Choroid plexus epithelial cell (primary cell): ENCODE results near the gene CEBPB.
"Not testable (repeated sequence)": the region's sequence is repeated elsewhere in the genome, so short reads cannot be mapped to it uniquely, and the experiment has no call there.

Experiments
- DNase-seq: peaks from one replicate; pipeline ENCODE4 v3.0.0-alpha.2; 2010; ENCODE audit warnings: low read depth
- H3K4me3 ChIP-seq: 2 replicates; pipeline ENCODE4 v1.5.1; 2011; ENCODE audit warnings: low read depth, mild to moderate bottlenecking, control low read depth, low read length, moderate library complexity
- TF ChIP-seq, protein P1 (sequence below): conservative IDR thresholded peaks from 2 replicates; pipeline ENCODE4 v1.5.1; 2011; ENCODE audit warnings: low read depth, mild to moderate bottlenecking, control low read depth, inconsistent platforms, low read length, moderate library complexity

Gene CEBPB

DNA sequence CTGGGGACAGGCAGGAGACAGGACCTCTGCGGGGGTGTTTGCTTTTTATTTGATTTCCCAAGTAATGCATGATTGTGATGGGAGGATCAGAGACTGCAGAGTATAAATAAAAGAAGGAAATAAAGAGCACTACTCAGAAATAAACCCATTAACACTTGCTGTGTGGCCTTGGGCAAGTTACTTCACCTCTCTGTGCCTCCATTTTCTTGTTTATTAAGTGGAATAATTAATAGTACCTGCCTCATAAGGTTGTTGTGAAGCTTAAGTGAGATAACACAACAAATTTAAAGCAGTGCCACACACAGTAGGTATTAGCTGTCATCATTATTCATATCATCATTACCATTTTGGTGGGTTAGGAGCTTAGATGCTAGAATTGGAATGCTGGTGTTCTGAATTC is 8.1 kb downstream of the CEBPB start:
- no peak for DNase-seq
- no peak overlapping the region for H3K4me3 ChIP-seq
- TF ChIP-seq, protein P1, sequence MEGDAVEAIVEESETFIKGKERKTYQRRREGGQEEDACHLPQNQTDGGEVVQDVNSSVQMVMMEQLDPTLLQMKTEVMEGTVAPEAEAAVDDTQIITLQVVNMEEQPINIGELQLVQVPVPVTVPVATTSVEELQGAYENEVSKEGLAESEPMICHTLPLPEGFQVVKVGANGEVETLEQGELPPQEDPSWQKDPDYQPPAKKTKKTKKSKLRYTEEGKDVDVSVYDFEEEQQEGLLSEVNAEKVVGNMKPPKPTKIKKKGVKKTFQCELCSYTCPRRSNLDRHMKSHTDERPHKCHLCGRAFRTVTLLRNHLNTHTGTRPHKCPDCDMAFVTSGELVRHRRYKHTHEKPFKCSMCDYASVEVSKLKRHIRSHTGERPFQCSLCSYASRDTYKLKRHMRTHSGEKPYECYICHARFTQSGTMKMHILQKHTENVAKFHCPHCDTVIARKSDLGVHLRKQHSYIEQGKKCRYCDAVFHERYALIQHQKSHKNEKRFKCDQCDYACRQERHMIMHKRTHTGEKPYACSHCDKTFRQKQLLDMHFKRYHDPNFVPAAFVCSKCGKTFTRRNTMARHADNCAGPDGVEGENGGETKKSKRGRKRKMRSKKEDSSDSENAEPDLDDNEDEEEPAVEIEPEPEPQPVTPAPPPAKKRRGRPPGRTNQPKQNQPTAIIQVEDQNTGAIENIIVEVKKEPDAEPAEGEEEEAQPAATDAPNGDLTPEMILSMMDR = no peak

DNA sequence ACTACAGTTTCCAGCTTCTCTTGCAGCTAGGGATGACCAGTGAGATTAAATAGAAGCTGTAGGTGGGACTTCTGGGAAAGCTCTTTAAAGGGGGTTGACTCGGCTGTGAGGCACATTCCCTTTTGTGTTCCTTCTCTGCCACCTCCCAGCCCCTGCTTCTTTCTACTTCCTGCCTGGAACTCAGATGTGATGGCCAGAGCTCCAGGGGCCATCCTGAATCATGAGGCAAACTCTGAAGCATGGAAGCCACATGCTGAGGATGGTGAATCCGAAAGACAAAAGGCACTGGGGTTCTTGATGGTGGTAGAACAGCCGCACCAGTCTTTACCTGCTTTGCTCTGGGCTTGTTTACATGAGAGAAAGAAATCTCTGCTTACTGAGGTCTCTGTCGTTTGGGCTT is 9.1 kb downstream of the CEBPB start:
- no peak for DNase-seq
- TF ChIP-seq, protein P1 = no peak
- no peak overlapping the region for H3K4me3 ChIP-seq

DNA sequence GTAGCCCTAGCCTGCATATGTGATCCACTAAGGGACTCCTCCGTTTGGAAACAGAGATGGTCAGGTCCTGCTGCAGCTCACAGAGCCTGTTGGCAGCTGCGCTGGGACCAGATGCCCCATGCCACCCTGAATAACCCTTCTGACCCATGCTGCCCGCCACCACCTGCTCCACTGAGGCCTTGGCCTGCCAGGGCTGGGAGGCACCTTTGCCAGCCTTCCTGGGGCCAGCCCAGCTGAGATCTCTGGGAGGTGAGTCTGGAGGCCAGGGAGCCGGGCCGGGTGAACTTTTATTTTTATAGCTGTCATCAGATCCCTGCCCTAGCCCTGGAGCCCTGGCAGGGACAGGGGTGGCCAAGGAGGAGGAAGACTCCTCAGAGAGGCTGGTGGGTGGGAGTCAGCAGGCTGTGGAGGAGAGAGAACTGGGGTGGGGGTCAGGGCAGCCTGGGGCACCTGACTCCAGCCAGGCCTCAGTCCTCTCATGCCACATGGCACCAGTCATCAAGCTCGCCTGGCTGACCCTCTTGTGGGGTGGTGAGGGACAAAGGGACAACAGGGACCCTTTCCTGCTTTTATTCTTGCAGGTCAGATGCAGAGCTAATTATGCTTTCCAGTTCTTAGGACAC is 10.0 kb downstream of the CEBPB start:
- no peak overlapping the region for H3K4me3 ChIP-seq
- DNase-seq = no peak
- TF ChIP-seq, protein P1 = no peak

DNA sequence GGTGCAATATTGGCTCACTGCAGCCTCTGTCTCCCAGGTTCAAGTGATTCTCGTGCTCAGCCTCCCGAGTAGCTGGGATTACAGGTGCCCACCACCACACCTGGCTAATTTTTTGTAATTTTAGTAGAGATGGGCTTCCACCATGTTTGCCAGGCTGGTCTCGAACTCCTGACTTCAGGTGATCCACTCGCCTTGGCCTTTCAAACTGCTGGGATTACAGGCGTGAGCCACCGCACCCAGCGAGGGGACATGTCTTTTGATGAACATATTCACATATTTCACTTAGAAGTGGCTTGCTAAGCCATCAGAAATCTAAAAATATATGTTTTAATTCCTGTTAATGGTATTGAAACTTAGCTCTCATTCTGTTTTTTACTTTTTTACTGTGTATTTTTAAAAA is 11.1 kb downstream of the CEBPB start:
- DNase-seq, H3K4me3 ChIP-seq: not testable (repeated sequence)

DNA sequence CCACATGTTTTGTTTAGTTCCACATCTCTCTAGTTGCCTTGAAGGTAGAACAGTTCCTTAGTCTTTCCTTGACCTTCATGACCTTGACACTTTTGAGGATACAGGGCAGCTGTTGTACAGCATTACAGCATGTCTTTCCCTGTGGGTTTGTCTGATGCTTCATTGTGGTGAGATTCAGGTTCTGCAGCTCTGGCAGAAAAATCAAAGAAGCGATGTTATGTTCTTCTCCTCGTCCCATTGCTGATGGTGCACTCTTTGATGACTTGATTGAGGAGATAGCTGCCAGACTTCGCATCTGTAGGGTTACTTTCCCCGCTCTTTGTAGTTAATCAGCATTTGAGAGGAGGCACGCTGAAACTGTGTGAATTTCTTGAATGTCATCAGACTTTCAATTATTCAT is 12.0 kb downstream of the CEBPB start:
- TF ChIP-seq, protein P1 = no peak
- DNase-seq = no peak

DNA sequence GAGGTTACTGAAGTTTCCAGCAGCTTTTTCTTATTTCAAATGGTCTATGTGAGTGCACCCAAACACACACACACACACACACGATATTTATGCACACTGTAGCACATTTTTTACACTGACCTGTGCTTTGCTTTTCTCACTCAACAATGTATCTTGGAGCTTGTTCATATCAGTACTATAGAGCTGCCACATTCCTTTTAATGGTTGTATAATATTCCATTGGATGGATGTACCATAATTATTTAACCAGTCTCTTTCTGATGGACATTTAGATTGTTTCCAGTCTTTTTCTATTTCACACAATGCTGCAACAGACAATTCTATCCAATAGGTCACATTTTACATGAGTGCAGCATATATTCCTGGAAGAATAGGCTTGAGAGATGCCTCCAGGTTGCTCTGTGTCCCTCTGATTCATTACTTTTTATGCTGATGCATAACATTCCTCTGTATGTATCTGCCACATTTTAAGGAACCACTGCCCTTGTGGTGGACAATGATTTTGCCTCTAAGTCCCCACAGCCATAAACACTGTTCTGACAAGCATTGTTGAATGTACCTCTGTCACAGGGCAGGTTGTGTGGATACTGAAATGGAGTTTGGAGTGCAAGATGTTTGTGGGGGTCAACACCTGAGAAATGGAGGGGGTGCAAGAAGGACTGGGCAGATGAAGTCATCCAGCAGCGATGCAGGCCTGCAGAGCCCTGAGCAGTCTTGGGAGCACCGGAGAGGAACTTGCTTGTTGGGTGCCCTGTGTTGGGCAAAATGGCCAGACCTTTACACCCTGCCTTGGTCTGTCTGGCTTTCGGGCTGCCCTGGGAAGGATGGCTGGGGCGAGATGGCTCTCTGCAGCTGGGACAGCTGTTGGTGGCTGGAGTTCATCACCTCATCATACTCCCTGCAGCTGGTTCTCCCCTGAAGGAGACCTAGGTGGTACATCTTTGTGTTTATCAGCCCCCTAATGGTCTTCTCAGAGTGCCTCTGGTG is 13.6 kb downstream of the CEBPB start:
- TF ChIP-seq, protein P1 = no peak
- H3K4me3 ChIP-seq = no peak overlapping the region
- DNase-seq = no peak

More for the DNA sequence above, 12.0 kb downstream of the CEBPB start:
- no peak overlapping the region for H3K4me3 ChIP-seq

DNA sequence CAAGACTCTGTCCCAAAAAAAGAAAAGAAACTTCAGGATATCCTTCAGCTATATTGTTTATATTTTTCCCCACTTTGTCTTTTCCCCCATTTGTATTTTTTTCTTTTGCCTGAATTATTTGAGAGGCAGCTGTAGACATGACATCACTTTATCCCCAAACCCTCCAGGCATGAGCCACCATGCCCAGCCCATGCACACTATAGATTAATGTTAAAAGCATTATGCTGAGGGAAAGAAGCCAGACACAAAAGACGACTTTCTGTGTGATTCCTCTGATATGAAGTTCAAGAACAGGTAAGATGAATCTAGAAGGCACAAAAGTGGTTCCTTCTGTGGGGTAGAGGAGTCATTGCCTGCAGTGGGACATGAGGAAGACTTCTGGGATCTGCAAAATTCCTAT is 16.4 kb downstream of the CEBPB start:
- TF ChIP-seq, protein P1 = no peak
- H3K4me3 ChIP-seq = no peak overlapping the region
- DNase-seq = no peak
